ENCODE measurements around the gene MCCD1.
"Not testable (repeated sequence)": the region's sequence is repeated elsewhere in the genome, so short reads cannot be mapped to it uniquely, and the experiment has no call there.

MCCD1 gene

GRCh38 chr6:31544676-31545075 lies 15.9 kb downstream of the MCCD1 start:
- no peak for FAIRE-seq

GRCh38 chr6:31545291-31545690 lies 16.5 kb downstream of the MCCD1 start:
- no peak for FAIRE-seq

DNA sequence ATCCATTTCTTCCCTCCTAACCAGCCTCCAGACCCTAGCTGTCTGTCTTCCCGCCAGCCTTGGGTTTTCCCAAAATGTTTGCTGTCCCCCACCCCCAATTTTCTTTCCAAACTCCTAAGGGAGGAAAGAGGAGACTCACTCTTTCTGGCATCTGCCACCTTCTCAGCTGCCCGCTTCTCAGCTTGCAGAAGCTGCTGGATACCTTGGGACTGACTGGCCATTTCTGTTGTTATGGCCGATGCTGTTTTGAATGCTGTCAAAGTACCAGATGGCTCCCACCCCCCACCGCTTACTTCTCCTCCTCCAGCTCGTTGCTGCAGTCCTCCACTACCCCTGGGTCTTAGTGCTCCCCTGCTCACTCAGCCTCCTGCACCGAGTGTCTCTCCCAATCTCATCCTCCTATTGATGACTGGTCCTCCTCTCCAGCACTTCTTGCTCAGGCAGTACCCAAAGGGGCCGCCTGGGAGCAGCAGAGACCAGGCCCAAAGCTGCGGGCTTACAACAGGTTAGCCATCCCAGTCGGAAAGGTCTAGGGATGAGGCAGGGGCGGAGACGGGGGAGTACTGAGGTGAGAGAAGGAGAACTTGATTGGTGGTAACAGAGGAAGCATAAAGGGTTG lies 17.7 kb downstream of the MCCD1 start, which contains the start of gene ATP6V1G2:
ATP6V1G2 (minus strand) TSS at position 270 of the 619 bp plus-strand sequence; CDS start at position 221, 49 bp downstream.
- FAIRE-seq, result peak; percentile 22

DNA sequence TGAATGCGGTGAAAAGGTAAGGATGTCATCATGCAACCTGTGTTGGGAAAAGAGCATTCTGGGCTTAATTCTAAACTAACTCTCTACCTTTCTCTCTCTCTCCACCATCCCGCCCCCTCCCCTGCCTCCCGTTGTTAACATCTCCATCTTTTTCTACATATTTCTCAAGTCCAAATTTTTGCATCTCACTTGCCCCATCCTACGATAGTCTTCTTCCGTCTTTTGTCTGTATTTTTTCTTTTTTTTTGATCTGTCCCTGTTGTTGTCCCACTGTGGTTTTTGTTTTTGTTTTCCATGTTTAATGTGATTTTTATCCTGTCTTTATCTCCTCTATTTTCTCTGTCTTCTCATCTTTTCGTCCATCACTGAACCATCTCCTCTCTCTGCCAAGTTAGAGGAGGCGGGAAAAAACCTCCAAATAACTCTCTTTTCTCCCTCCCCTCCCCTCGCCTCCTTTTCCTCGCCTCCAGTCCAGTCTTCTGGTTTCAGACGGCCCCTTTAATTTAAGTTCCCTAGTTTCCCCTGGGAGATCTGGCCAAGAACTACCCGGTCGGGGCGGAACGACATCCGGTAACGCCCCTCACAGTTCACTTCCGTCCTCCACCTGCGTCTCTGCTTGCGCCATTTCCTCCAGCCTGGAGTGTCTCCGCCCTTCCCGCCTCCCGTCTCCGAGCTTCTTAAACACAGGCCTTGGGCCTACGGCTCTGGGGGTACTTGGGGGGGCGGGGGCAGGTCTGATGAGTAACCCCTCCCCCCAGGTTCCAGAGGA lies 18.4 kb downstream of the MCCD1 start, which contains the start of gene NFKBIL1:
NFKBIL1 (plus strand) TSS at position 651 of the 769 bp plus-strand sequence; CDS start at position 738, 87 bp downstream.
- FAIRE-seq, result peak; percentile 67

DNA sequence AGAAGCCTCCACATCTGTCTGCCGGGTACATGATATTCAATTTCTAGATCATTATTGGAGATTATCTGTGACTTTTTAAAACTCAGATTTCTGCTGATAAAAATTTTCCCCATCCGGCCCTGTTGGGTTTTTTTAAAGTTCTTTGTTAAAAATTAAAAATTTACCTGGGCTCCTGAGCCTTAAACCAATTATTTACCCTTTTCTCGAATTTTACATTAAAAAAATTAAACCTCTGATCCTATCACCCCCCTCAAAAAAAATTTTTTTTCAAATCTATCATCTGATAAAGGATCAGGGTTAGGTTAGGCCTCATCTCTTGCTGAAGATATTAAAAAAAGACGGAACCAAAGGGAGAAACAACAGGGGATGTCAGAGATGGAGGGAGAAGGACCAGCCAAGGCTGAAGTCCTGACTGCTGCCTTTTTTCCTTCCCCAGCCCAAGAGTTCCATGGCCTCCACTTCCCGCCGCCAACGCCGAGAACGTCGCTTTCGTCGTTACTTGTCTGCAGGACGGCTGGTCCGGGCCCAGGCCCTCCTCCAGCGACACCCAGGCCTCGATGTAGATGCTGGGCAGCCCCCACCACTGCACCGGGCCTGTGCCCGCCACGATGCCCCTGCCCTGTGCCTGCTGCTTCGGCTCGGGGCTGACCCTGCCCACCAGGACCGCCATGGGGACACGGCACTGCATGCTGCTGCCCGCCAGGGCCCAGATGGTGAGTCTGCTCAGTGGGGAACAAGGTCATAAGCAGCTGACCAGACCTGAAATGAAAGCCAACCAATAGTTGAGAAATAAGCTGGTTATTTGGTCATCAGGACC lies 19.2 kb downstream of the MCCD1 start:
- no peak for FAIRE-seq

GRCh38 chr6:31548544-31548873 lies 19.7 kb downstream of the MCCD1 start:
- FAIRE-seq, result no peak

DNA sequence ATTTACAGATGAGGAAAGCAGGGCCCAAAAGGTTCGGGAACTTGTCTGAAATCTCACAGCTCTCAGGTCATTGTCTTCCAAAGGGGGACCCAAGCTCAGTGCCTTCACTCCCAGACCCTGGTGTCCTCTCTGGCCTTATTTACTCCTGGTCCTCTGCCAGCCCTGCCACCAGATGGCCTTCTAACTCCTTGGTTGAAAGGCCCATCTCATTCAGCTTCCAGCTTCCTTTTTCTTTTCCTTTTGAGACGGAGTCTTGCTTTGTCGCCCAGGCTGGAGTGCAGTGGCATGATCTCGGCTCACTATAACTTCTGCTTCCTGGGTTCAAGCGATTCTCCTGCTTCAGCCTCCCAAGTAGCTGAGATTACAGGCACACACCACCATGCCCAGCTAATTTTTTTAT lies 22.6 kb downstream of the MCCD1 start:
- not testable (repeated sequence) for FAIRE-seq

- FAIRE-seq, result no peak
Observed at GRCh38 chr6:31556307-31556706, 27.5 kb downstream of the MCCD1 start.

- FAIRE-seq, result no peak
Observed at GRCh38 chr6:31557443-31558317, 28.9 kb downstream of the MCCD1 start.

DNA sequence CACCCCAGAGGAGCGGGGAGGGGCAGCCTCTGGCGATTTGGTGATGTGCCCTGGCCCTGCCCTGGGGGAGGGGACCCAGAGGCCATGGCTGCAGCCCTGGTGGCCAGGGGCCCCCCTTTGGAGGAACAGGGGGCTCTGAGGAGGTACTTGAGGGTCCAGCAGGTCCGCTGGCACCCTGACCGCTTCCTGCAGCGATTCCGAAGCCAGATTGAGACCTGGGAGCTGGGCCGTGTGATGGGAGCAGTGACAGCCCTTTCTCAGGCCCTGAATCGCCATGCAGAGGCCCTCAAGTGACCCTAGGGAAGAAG lies 29.5 kb downstream of the MCCD1 start:
- no peak for FAIRE-seq

- FAIRE-seq, result no peak
Observed at GRCh38 chr6:31558631-31559500, 30.1 kb downstream of the MCCD1 start.

DNA sequence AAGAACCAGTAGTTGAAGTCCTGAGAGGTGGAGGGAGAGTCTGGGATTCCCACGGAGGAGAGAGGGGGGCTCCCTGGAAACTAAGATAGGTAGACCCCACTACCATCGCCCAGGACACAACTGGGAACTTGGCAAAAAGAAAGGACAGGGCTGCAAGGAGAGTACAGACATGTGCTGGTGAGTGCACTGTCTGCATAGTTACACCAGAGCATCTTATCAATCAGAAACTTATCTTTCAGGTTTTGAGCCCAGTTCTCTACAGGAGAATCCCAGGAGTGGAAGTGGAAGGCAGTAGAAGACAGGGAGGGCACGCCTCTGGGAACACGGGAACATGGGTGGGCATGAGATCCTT lies 30.8 kb downstream of the MCCD1 start:
- FAIRE-seq, result no peak

GRCh38 chr6:31559958-31560696 lies 31.4 kb downstream of the MCCD1 start:
- FAIRE-seq, result no peak

DNA sequence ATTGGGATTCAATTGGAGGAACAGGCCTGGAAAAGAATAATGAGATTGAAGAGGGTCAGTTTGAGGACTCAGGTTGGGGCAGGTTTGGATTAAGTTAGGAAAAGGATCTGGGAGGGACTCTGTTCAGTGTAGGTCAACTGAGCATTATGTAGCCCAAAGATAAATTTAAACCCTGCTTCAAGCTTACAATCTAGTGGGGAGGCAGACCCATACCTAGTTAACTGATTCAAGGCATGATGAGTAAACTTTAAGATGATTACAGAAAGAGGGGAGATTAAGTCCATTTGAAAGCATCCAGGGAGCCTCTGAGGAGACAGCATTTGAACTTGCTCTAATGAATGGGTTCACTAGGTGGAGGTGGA lies 31.9 kb downstream of the MCCD1 start:
- no peak for FAIRE-seq

DNA sequence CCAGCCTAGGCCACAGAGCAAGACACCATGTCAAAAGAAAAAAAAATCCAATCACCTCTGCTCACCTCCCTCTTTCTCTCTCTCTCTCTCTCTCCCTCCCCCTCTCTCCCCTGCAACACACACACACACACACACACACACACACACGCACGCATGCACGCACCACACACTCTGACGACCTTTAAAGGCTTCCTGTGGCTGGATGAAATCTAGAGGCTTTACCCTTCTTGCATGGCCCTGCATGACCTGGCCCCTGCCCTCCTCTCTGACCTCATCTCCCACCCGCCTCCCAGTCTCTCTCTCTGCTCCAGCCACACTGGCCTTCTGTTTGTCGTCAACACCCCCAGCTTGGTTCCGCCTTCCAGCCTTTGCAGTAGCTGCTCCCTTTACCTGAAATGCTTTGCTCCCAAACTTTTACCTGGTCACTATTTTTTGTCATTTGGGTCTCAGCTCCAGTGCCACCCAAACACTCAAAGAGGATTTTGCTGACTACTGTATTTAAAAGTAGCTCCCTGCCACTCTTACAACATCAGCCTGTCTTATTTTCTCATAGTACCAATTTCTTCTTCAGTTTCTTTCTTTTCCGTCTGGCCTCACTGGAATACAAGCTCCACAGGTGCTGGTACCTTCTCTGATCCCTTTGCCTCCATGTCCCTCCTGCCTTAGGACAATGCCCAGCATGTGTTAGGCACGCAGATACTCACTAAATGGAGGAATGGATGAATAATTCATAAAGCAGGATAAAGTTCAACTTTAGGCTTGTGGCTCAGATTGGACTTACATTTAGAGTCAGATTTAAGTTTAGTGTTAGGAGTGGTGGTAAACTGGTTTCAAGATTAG lies 39.0 kb downstream of the MCCD1 start:
- no peak for FAIRE-seq

- FAIRE-seq, result no peak
Observed at GRCh38 chr6:31568537-31568961, 39.8 kb downstream of the MCCD1 start.

DNA sequence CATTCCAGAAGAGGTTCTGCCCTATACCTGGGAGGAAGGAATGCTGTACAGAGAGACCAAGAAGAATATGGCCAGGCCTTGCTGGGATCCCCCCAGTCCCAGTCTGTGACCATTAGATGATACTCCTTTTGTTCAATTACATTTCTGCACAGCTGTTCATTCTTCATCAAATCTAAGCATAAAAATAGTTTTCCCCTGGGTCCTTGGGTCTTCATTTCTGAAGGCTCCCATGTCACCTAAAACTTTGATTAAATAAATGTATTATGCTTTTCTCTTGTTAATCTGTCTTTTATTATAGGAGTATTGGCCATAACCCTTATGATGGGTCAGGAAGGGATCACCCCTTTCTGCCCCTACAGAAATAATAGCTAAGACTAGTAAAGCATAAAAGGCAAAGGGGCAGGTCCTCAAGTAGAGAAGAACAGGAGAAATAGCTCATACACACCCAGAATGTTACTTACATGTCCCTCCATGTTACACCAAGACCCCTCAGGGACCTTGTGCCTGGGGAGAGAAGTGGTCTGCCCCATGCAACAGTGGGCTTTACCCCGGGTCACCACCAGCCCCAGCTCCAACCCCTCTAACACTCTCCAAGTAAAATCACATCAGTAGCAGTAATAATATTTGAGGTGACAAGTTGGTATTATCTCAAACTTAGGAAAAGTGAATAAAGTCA lies 41.2 kb downstream of the MCCD1 start:
- FAIRE-seq, result no peak

DNA sequence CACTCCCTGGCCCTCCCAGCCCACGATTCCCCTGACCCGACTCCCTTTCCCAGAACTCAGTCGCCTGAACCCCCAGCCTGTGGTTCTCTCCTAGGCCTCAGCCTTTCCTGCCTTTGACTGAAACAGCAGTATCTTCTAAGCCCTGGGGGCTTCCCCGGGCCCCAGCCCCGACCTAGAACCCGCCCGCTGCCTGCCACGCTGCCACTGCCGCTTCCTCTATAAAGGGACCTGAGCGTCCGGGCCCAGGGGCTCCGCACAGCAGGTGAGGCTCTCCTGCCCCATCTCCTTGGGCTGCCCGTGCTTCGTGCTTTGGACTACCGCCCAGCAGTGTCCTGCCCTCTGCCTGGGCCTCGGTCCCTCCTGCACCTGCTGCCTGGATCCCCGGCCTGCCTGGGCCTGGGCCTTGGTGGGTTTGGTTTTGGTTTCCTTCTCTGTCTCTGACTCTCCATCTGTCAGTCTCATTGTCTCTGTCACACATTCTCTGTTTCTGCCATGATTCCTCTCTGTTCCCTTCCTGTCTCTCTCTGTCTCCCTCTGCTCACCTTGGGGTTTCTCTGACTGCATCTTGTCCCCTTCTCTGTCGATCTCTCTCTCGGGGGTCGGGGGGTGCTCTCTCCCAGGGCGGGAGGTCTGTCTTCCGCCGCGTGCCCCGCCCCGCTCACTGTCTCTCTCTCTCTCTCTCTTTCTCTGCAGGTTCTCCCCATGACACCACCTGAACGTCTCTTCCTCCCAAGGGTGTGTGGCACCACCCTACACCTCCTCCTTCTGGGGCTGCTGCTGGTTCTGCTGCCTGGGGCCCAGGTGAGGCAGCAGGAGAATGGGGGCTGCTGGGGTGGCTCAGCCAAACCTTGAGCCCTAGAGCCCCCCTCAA lies 43.5 kb downstream of the MCCD1 start, which contains the start of gene LTA:
LTA (plus strand) TSS at position 249 of the 871 bp plus-strand sequence; CDS start at position 703, 454 bp downstream.
- FAIRE-seq, result no peak

Measured in TTC549 (cell line).